AG09319 (cell line): ENCODE data around the gene IAH1.
"Not testable (repeated sequence)": the region's sequence is repeated elsewhere in the genome, so short reads cannot be mapped to it uniquely, and the experiment has no call there.

Source experiments
- DNase-seq: peaks from one replicate; pipeline ENCODE4 v3.0.0-alpha.2; 2010; ENCODE audit warnings: low read depth; ENCODE audit errors: extremely low read depth
- CTCF ChIP-seq: IDR thresholded peaks from 2 replicates; pipeline ENCODE4 v1.5.1; 2011; ENCODE audit warnings: low read depth, mild to moderate bottlenecking, inconsistent platforms, low read length, moderate library complexity

The IAH1 gene

GRCh38 chr2:9508931-9509330, 34.6 kb downstream of the IAH1 start:
- DNase-seq: no peak
- TF ChIP-seq CTCF: no peak

GRCh38 chr2:9513946-9514345, 39.6 kb downstream of the IAH1 start:
- not testable (repeated sequence) for DNase-seq

DNA sequence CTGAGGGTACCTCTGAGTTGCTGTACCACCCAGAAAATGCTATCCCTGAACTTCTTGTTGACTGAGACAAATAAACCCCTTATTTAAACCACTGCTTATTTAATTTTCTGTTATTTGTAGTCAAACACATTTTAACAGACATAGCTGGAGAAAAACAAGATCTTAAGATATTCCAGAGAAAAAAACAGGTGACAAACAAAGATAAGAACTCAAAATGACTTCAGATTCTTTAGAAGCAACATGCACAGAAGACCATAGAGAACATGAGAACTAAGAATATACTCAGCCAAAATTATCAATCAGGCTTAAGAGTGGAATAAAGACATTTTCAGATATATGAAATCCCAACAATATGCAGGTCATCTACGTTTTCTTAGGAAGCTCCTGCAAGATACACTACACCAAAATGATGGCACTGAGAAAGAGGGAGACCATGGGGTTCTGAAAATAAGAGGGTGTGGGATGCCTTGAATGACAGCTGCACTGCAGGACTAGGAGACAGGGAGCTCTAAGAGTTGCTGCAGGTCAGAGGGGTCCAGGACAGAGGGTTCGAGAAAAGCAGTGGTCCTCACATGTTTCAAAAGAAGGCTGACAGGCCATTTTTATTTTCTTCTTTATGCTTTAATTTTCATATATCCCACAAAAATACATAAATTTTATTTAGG, 42.9 kb downstream of the IAH1 start:
- DNase-seq: no peak
- TF ChIP-seq CTCF: no peak

- no peak for DNase-seq
- TF ChIP-seq CTCF: no peak
These were observed 43.8 kb downstream of the IAH1 start for GRCh38 chr2:9518163-9518562.

GRCh38 chr2:9518780-9519179, 44.4 kb downstream of the IAH1 start:
- TF ChIP-seq CTCF: no peak

GRCh38 chr2:9519250-9519649, 44.9 kb downstream of the IAH1 start:
- DNase-seq: no peak
- TF ChIP-seq CTCF: no peak

More at GRCh38 chr2:9518780-9519179, 44.4 kb downstream of the IAH1 start:
- DNase-seq: no peak

- no peak for TF ChIP-seq CTCF
- no peak for DNase-seq
These were observed 49.9 kb downstream of the IAH1 start for GRCh38 chr2:9524291-9524690.

GRCh38 chr2:9525266-9525665, 50.9 kb downstream of the IAH1 start:
- TF ChIP-seq CTCF: no peak
- no peak for DNase-seq
